ENCODE results near the gene PRKAG2.
A peak's percentile ranks its signal among the peaks of the same experiment; 100 is the strongest.

PRKAG2 gene

DNA sequence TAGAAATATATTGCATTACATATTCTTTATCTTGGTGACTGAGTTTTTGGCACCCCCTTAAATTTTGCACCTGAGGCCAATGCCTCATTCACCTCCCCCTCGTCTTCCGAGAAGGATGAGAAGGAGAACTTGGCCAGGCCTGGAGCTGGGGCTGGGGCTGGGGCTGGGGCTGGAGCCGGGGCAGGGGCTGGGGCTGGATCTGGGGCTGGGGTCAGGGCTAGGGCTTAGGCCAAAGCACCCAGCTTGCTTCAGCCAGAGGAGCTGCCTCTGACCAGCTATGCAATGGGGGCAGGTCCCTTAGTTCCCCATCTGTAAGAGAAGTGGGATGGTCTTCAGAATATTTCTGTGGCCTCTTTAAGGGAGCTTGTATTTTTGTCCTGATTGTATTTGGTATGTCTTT, 3.8 kb upstream of the PRKAG2 start:
- TF ChIP-seq EGR1 (IDR thresholded peaks at IDR 0.05) (no peak), RAD21 (IDR thresholded peaks at IDR 0.05; ENCODE audit: low read depth) (no peak)
- TF ChIP-seq, protein P1, sequence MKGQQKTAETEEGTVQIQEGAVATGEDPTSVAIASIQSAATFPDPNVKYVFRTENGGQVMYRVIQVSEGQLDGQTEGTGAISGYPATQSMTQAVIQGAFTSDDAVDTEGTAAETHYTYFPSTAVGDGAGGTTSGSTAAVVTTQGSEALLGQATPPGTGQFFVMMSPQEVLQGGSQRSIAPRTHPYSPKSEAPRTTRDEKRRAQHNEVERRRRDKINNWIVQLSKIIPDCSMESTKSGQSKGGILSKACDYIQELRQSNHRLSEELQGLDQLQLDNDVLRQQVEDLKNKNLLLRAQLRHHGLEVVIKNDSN (IDR thresholded peaks at IDR 0.05), result no peak
- TF ChIP-seq, protein P2, sequence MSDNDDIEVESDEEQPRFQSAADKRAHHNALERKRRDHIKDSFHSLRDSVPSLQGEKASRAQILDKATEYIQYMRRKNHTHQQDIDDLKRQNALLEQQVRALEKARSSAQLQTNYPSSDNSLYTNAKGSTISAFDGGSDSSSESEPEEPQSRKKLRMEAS (IDR thresholded peaks at IDR 0.05), result no peak

DNA sequence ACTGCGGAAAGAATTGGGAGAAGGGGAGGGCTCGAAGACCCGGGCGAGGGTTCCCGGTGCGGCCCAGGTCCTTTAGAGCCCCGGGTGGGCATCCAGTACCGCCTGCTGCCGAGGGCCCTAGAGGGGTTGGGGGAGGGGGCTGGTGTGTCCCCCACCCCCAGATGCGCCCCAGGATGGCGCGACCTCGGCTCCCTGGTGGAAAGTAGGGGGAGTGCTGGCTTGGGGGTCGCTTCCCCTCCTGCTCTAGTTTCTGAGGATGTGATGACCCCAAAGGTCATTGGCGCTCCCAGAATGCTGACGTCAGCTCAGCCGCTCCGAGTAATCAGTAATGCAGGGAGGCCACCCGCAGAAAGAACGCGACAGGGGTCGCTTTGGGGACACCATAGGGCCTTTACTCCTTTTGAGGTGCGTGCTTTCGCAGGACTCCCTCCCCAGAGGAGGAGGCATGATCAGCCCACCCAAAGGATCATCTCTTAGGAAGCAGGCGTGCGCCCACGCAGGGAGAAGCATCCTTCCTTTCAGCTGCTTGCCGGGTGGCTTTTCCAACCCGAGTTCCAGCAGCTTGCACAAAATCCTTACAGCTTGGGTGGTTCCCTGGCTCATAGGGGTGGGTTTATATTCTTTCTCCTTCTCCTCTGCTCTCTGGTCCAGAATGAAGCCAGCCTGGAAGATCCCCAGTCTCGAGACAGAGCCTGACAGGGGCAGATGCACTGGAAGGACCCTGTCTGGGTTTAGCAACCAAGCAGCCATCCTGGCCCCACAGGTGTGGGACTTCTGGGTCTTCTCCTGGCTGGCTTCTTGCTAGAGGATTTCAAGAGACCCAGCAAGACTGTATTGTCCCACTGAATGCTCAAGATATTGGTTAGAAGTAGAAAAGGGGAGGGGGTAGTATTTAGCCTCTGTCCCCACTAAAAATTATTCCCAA, 1.3 kb upstream of the PRKAG2 start:
- TF ChIP-seq CREB1 (IDR thresholded peaks at IDR 0.05; ENCODE audit: low read depth) (no peak), ZBTB7A (IDR thresholded peaks at IDR 0.05; ENCODE audit: low read depth) (no peak), EGR1 (IDR thresholded peaks at IDR 0.05) (0 out of 2 replicates have a peak, but pooled peaks have one; percentile 23), TCF12 (IDR thresholded peaks at IDR 0.05; ENCODE audit: low read depth) (no peak), EP300 (IDR thresholded peaks at IDR 0.05; ENCODE audit: borderline replicate concordance) (no peak), CEBPB (IDR thresholded peaks at IDR 0.05) (no peak), TAF1 (IDR thresholded peaks at IDR 0.05; ENCODE audit: low read depth) (no peak)
- TF ChIP-seq, protein P1 (IDR thresholded peaks at IDR 0.05), result no peak

DNA sequence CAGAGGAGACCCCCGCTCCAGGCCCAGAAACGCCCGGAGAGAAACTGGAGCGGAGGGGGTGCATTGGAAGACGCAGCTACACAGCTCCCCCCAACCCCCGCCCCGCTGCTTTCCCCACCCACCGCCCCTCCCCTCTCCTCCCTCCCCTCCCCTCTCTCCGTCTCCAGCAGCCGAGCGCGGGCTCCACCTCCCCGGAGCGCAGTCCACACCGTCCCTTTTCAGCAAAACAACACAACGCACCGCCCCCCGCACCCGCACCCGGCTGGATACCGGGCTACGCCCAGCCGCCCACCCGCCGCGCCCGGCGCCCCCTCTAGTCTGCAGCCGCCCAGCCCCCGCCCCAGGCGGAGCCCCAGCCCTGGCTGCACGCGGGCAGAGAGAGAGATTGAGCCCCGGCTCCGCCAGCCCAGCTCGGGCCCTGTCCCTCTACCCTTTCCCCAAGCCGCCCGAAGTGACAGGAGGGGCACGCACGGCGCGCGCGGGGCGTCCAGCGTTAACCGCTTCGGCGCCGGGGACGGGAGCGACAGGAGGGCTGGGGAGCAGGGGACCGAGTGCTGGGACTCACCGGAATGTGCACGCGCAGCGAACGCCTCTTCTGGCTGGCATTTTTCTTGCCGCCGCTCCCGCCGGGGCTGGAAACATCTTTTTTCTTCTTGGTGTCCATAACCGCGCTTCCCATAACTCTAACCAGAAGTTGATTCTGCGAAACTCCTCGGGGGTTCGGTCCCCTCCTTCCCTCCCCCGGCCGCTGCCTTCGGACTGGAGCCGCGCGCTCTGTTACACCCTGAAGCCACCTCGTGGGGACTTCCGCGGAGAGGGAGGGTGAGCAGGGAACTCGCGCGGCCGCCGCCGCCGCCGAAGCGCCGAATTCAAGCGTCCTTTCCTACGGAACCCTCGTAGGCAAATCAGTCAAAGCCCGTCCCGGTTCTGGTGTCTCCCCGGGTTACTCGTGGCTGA, 695 bp downstream of the PRKAG2 start:
- TF ChIP-seq YY1 (IDR thresholded peaks at IDR 0.05; ENCODE audit: low read depth) (0 out of 2 replicates have a peak, but pooled peaks have one; percentile 12), ZBTB7A (IDR thresholded peaks at IDR 0.05; ENCODE audit: low read depth) (peak; percentile 53; the same call in 1 of the 2 replicates), EGR1 (IDR thresholded peaks at IDR 0.05) (no peak), RAD21 (IDR thresholded peaks at IDR 0.05; ENCODE audit: low read depth) (no peak), CREB1 (IDR thresholded peaks at IDR 0.05; ENCODE audit: low read depth) (no peak), EP300 (IDR thresholded peaks at IDR 0.05; ENCODE audit: borderline replicate concordance) (0 out of 2 replicates have a peak, but pooled peaks have one; percentile 14), TEAD4 (IDR thresholded peaks at IDR 0.05) (0 out of 2 replicates have a peak, but pooled peaks have one; percentile 12)

DNA sequence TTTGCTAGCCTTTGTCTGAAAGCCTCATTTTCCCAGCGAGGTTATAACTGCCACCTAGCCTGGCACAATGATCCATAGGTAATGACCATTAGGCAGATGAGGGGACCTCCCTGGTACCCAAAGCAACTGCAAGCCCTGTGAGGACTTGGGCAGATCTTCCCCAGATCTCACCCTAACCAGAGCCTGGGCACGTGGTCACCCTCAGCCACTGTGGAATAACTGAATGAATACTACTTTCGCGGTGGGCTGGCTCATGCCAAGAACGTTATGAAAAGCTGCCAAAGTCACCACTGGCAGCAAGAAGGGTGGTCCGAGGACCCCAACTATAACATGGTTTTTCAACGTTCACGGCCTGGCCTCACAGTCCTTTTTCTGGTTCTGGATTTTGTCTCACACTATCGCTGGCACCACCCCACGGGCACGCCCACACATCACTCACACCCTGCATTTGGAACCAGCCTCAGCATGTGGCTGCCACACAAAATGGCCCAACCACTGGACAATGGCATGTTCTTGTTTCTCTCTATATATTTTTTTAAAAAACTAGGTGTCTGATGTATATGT, 3.4 kb downstream of the PRKAG2 start:
- TF ChIP-seq TAF1 (IDR thresholded peaks at IDR 0.05; ENCODE audit: low read depth) (no peak), RAD21 (IDR thresholded peaks at IDR 0.05; ENCODE audit: low read depth) (no peak), FOXM1 (IDR thresholded peaks at IDR 0.05; ENCODE audit: borderline replicate concordance, low read depth) (no peak), CEBPB (IDR thresholded peaks at IDR 0.05) (no peak), TEAD4 (IDR thresholded peaks at IDR 0.05) (no peak), ZBTB7A (IDR thresholded peaks at IDR 0.05; ENCODE audit: low read depth) (no peak), YY1 (IDR thresholded peaks at IDR 0.05; ENCODE audit: low read depth) (no peak), NFIC (IDR thresholded peaks at IDR 0.05) (no peak), CREB1 (IDR thresholded peaks at IDR 0.05; ENCODE audit: low read depth) (no peak), EGR1 (IDR thresholded peaks at IDR 0.05) (no peak), TCF12 (IDR thresholded peaks at IDR 0.05; ENCODE audit: low read depth) (no peak), EP300 (IDR thresholded peaks at IDR 0.05; ENCODE audit: borderline replicate concordance) (no peak)
- TF ChIP-seq, protein P1 (IDR thresholded peaks at IDR 0.05), result no peak
- TF ChIP-seq, protein P2 (IDR thresholded peaks at IDR 0.05), result no peak
- TF ChIP-seq, protein P3, sequence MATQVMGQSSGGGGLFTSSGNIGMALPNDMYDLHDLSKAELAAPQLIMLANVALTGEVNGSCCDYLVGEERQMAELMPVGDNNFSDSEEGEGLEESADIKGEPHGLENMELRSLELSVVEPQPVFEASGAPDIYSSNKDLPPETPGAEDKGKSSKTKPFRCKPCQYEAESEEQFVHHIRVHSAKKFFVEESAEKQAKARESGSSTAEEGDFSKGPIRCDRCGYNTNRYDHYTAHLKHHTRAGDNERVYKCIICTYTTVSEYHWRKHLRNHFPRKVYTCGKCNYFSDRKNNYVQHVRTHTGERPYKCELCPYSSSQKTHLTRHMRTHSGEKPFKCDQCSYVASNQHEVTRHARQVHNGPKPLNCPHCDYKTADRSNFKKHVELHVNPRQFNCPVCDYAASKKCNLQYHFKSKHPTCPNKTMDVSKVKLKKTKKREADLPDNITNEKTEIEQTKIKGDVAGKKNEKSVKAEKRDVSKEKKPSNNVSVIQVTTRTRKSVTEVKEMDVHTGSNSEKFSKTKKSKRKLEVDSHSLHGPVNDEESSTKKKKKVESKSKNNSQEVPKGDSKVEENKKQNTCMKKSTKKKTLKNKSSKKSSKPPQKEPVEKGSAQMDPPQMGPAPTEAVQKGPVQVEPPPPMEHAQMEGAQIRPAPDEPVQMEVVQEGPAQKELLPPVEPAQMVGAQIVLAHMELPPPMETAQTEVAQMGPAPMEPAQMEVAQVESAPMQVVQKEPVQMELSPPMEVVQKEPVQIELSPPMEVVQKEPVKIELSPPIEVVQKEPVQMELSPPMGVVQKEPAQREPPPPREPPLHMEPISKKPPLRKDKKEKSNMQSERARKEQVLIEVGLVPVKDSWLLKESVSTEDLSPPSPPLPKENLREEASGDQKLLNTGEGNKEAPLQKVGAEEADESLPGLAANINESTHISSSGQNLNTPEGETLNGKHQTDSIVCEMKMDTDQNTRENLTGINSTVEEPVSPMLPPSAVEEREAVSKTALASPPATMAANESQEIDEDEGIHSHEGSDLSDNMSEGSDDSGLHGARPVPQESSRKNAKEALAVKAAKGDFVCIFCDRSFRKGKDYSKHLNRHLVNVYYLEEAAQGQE (IDR thresholded peaks at IDR 0.05; ENCODE audit: low read depth), result no peak

DNA sequence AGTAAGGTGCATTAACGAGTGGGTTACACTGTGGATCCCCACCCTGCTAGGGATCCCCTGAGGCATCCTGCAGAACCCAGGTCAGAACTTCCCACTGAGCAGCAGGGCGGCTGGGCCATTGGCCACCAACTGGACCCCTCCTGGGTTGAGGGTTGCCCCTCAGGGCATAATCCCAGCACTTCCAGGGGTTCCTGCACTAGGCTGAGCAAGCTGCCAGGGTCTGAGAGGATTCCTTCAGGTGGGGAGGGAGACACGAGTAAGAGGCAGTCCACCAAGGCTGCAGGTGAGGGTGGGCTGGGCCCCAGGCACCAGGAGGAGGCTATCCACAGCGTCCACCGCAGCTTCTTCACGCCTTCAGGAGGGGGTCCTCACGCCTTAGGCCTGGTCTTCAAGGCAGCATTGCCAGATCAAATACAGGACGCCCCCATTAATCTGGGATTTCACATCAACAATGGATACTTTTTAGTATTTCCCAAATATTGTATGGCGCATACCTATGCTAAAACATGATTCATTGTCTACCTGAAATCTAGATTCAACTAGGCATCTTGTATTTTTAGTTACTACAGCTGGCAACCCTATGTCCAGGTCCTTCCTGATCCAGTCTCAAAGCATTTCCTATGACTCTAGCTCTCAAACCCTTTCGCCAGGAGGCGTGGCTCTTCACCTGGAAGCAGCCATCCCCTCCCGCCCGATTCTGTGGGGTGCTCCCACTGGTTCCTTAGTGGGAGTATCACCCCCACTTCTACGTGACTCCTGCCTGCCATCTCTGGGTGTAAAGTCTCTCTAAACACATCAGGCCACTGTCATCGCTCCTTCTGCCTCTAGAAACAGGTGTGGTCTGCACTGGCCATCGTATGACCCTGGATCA, 4.1 kb downstream of the PRKAG2 start:
- TF ChIP-seq, protein P1 (IDR thresholded peaks at IDR 0.05), result no peak
- no peak for TF ChIP-seq NFIC (IDR thresholded peaks at IDR 0.05)
- TF ChIP-seq CREB1 (IDR thresholded peaks at IDR 0.05; ENCODE audit: low read depth), result no peak
- no peak for TF ChIP-seq EP300 (IDR thresholded peaks at IDR 0.05; ENCODE audit: borderline replicate concordance)
- TF ChIP-seq TAF1 (IDR thresholded peaks at IDR 0.05; ENCODE audit: low read depth), result no peak
- no peak for TF ChIP-seq CEBPB (IDR thresholded peaks at IDR 0.05)
- TF ChIP-seq TEAD4 (IDR thresholded peaks at IDR 0.05), result no peak
- TF ChIP-seq ZBTB7A (IDR thresholded peaks at IDR 0.05; ENCODE audit: low read depth), result no peak
- no peak for TF ChIP-seq YY1 (IDR thresholded peaks at IDR 0.05; ENCODE audit: low read depth)
- TF ChIP-seq, protein P2 (IDR thresholded peaks at IDR 0.05), result no peak
- no peak for TF ChIP-seq EGR1 (IDR thresholded peaks at IDR 0.05)
- no peak for TF ChIP-seq TCF12 (IDR thresholded peaks at IDR 0.05; ENCODE audit: low read depth)
- TF ChIP-seq RAD21 (IDR thresholded peaks at IDR 0.05; ENCODE audit: low read depth), result no peak
- TF ChIP-seq, protein P3 (IDR thresholded peaks at IDR 0.05; ENCODE audit: low read depth), result no peak
- no peak for TF ChIP-seq FOXM1 (IDR thresholded peaks at IDR 0.05; ENCODE audit: borderline replicate concordance, low read depth)
